ENCODE measurements around the gene UTY.

Gene UTY

GRCh38 chrY:13479828-13480227, at the start of gene UTY:
TSS of gene UTY (minus strand) at chrY:13480033. CDS start at chrY:13479665, 368 bp downstream.
- no peak for DNase-seq (ENCODE audit: low spot score)

- no peak for DNase-seq (ENCODE audit: low spot score)
These were observed 40.6 kb upstream of the UTY start for GRCh38 chrY:13520474-13520873.

GRCh38 chrY:13501215-13501614, 21.4 kb upstream of the UTY start:
- no peak for DNase-seq (ENCODE audit: low spot score)

GRCh38 chrY:13493737-13494136, 13.9 kb upstream of the UTY start:
- DNase-seq (ENCODE audit: low spot score) = no peak

GRCh38 chrY:13492408-13492807, 12.6 kb upstream of the UTY start:
- DNase-seq (ENCODE audit: low spot score) = no peak

GRCh38 chrY:13488738-13489137, 8.9 kb upstream of the UTY start:
- no peak for DNase-seq (ENCODE audit: low spot score)

GRCh38 chrY:13479121-13479711, 617 bp downstream of the UTY start:
- DNase-seq (ENCODE audit: low spot score) = no peak

- no peak for DNase-seq (ENCODE audit: low spot score)
These were observed 1.6 kb downstream of the UTY start for GRCh38 chrY:13478126-13478785.

- DNase-seq (ENCODE audit: low spot score) = no peak
These were observed 4.8 kb downstream of the UTY start for GRCh38 chrY:13474997-13475396.

GRCh38 chrY:13451572-13451971, 28.3 kb downstream of the UTY start:
- no peak for DNase-seq (ENCODE audit: low spot score)

- no peak for DNase-seq (ENCODE audit: low spot score)
These were observed 29.2 kb downstream of the UTY start for GRCh38 chrY:13450596-13451130.

GRCh38 chrY:13445566-13445965, 34.3 kb downstream of the UTY start:
- no peak for DNase-seq (ENCODE audit: low spot score)

- DNase-seq (ENCODE audit: low spot score) = no peak
These were observed 36.7 kb downstream of the UTY start for GRCh38 chrY:13443146-13443545.

- no peak for DNase-seq (ENCODE audit: low spot score)
These were observed 39.0 kb downstream of the UTY start for GRCh38 chrY:13440811-13441210.

GRCh38 chrY:13435968-13436937, 43.6 kb downstream of the UTY start:
- DNase-seq (ENCODE audit: low spot score) = no peak

GRCh38 chrY:13435206-13435967, 44.4 kb downstream of the UTY start:
- no peak for DNase-seq (ENCODE audit: low spot score)

GRCh38 chrY:13432293-13433025, 47.4 kb downstream of the UTY start:
- DNase-seq (ENCODE audit: low spot score) = no peak

- no peak for DNase-seq (ENCODE audit: low spot score)
These were observed 50.3 kb downstream of the UTY start for GRCh38 chrY:13429551-13429950.

GRCh38 chrY:13423281-13423732, 56.5 kb downstream of the UTY start:
- no peak for DNase-seq (ENCODE audit: low spot score)

GRCh38 chrY:13416869-13417661, 62.8 kb downstream of the UTY start:
- no peak for DNase-seq (ENCODE audit: low spot score)

Measured in ecto neural progenitor cell (in vitro differentiated cells).